ENCODE data around the gene OTUD5.
"Not testable (repeated sequence)": the region's sequence is repeated elsewhere in the genome, so short reads cannot be mapped to it uniquely, and the experiment has no call there.

The OTUD5 gene, protein sequence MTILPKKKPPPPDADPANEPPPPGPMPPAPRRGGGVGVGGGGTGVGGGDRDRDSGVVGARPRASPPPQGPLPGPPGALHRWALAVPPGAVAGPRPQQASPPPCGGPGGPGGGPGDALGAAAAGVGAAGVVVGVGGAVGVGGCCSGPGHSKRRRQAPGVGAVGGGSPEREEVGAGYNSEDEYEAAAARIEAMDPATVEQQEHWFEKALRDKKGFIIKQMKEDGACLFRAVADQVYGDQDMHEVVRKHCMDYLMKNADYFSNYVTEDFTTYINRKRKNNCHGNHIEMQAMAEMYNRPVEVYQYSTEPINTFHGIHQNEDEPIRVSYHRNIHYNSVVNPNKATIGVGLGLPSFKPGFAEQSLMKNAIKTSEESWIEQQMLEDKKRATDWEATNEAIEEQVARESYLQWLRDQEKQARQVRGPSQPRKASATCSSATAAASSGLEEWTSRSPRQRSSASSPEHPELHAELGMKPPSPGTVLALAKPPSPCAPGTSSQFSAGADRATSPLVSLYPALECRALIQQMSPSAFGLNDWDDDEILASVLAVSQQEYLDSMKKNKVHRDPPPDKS

DNA sequence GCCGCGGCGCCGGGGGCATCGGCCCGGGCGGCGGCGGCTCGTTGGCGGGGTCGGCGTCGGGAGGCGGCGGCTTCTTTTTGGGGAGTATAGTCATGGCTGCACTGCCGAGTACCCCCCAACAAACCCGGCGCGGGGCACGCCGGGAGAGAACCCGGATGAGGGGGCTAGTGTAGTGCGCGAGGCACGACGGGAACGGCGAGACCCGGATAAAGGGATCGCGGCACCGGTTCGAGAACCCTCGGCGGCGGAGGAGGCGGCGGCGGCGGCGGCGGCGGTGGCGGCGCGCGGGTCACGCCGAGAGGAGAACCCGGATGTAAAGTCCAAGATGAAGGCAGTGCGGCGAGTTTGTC, at the start of gene OTUD5:
TSS of gene OTUD5 (minus strand) at position 131 of the 350 bp plus-strand sequence. CDS start at position 94, 37 bp downstream.
- DNase-seq, result peak in 2 of 3 donors; percentile 62 to 78

DNA sequence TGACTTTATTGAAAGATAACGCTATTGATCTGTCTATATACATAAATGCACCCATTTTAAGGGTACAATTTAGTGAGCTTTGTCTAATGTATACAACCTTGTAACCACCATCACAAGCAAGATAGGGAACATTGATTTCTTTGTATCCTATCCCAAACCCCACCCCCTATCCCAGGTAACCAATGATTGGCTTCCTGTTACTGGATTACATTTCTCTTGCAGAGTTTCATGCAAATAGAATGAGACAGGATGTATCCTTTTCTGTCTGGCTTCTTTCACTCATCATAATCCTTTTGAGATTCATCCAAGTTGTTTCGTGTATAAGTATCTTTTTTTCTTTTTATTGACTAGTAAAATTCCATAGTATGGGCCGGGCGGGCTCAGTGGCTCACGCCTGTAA, 46.3 kb upstream of the OTUD5 start:
- no peak for DNase-seq

DNA sequence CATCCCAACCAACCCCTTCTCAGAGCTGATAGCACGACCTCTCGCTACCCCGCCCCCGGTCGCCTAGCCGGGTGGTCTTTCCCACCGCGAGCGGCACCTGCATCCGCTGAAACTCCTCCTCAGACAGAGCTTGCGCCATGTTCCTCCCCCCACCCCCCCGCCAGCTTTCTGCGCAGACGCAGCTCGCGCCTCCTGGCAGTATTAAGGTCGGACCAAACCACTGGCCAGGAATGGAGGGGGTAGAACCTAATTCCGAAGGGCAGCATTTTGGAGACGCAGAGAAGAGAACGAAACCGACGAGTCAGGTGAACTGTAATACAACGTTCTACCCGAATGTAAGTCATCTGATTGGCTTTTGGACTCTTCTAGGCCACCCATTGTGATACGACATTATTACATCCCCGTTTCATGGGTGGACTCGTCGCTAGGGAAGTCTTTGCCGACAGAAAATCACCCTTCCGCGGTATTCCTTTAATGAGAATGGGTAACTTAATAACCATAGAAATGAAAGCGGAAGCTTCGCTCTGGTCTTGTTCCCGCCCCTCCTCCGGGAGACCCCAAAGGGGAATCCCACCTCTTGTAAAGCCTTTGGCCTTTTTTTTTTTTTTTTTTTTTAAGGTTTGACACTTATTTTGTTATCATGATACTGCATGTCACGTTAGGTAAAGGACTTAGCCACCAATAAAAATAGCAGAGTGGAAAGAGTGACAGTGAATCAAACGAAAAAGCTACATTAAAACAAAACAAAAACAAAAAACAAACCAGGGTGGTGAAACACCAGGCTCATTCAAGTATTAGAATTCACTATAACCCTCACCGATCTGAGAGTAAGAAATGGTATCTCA, 44.9 kb upstream of the OTUD5 start, which contains the start of gene GRIPAP1:
TSS of gene GRIPAP1 (minus strand) at position 174 of the 845 bp plus-strand sequence. CDS start at position 139, 35 bp downstream.
- peak; percentile 89 to 92 (median 92) for DNase-seq

DNA sequence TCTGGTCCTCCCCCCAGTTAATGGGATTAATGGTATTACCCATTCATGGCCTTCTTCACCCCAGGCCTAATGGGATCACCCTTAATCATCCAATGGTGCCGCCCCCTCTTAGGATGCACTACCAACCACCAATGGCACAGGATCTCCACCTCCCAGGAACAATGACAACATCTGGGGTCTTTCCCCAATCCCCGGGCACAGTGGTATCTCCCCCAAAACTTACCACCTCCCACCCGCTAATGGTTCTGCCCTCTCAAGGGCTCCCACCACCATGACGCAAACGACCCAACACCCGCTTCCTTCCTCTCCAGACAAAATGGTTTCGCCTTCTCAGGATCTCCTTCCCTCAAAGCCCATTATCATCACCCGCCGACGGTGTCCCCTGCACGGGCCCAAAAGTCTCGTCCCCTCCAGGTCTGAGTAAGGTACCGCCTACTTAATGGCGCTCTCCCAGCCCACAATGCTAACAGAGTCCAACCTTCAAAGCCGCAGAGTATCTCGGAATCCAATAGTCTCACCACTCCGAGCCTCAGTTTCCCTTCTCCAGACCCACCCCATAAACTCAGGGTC, 44.2 kb upstream of the OTUD5 start:
- peak; percentile 77 to 88 (median 87) for DNase-seq

DNA sequence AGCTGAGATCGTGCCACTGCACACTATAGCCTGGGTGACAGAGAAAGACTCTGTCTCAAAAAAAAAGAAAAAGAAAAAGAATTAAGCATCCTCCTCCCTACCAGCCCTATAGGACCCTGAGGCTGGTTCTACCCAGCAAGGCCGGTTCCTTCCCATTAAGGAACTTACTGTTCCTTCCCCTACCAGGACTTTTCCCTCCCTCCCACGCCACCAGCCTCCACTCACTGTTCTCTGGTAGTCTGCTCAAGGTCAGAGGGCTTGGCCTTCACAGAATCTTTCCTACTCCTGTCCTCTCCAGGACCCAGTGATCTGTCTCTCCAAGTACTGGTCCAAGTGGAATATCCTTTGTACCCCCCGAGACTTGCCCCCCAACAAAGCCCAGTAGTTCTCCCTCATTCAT, 43.2 kb upstream of the OTUD5 start:
- peak; percentile 35 to 58 (median 36) for DNase-seq

DNA sequence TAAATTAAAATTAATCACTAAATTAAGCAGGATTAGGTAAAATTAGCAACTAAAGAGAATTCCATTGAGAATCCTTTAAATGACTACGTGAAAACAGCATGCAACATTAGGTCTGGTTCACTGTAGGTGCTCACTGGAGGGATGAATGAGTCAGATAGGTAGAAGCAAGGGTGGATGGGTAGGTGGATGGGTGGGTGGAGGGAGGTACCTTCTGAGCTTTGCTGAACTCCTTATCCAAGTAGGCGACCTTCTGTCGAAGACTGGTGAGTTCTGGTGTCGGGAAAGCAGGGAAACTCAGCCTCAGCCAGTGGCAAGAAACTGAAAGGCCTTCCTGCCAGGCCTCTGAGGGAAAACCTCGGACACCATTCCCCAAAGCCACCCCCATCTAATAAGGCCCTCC, 41.6 kb upstream of the OTUD5 start:
- DNase-seq, result no peak

DNA sequence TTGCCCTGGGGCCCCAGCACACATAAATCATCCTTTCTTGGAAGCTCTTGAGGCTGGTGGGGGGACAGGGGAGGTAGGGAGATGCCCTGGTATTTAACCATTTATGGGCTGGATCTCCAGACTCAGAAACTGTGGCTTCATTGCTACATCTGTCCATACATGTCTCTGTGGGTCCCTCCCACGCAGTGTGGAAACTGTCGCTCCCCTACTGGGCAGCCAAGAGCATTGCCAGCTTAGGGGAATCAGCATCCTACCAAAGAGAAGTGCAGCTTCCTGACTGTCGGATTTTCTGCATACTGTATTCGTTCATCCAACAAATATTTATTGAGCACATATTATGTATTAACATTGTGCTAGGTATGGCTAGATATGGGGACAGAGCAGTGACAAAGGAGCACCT, 41.0 kb upstream of the OTUD5 start:
- DNase-seq, result peak; percentile 7 to 22 (median 22)

DNA sequence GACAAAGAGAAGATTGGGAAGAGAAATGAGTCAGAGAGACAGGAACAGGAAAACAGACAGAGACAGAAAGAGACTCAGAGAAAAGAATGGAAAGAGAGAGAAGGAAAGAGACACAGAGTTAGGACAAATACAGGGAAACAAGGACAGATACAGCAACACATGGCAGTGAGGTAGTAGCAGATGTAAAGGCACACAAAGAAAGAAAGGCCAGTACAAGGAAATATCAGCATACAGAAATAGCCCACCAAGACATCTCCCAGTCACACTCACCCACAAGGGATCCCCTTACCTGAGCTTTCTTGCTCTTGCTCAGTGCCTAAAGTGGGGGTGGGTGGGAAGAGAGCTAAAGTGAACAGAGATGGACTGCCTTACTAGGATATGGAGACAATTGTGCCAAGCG, 40.5 kb upstream of the OTUD5 start:
- no peak for DNase-seq

DNA sequence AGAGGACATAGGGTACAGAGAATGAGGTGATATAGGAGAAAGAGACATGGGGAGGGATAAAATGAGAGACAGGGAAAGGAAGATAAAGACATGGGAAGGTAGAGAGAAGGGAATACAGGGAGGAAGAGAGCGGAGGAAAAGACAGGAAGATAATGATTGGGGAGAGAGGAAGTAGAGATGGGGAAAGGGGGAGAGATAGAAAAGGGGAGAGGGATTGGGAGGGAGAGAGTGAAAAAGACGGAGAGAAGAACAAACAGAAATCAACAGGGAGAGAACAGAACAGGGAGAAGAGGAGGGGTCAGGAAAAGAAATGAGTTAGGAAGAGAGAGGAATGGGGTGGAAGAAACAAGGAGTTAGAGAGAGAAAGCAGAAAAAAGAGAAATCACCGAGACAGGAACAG, 40.0 kb upstream of the OTUD5 start:
- DNase-seq, result no peak

DNA sequence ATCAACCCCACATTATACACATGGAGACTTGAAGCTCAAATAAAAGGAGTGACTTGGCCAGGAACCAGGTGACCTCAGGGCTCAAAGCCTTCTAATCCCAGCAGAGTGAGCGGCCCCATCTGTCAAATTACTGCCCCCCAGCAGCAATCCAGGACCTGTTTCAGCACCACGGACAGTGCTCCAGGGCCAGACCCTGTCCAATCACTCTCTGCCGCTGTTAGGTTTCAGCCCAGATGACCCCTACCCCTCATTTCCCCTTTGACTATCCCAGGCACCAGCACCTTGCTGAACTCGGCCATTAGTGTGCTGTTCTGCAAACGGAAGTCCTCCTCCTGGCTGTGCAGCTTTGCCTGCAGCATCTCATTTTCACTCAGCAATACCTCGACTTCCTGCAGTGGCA, 39.6 kb upstream of the OTUD5 start:
- DNase-seq, result no peak

DNA sequence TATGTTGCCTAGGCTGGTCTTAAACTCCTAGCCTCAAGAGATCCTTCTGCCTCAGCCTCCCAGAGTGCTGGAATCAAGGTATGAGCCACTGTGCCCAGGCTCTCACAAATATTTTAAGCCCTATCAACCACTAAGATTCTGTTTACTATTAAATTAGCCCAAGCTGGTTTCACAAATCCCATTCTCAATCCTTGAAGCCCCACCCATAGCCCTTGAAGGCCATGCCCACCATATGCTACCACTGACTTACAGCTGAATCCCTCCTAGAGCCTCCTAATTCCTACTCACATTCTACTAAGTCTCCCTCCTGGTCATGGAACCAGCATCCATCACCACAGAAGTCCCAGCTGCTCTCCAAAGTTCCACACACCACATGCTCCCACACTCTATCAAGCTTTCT, 34.9 kb upstream of the OTUD5 start:
- no peak for DNase-seq

DNA sequence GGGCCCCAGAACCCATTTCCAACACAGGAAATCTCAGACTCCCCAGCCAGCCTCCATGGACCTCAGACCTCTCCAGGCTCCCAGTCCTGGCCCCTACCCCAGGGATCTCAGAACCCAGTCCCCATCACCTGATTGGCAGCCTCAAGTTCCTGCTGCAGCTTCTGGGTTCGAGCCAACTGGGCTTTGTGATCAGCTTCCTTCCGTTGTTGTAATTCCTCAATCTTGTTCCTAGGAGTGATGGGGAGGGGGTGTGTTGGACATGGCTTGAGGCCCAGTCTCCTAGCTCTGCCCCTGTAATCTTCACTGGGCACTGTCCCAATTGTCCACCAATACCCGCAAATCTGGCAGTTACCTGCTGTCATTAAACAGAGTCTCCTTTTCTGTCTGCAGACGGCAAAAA, 32.1 kb upstream of the OTUD5 start:
- DNase-seq, result no peak

DNA sequence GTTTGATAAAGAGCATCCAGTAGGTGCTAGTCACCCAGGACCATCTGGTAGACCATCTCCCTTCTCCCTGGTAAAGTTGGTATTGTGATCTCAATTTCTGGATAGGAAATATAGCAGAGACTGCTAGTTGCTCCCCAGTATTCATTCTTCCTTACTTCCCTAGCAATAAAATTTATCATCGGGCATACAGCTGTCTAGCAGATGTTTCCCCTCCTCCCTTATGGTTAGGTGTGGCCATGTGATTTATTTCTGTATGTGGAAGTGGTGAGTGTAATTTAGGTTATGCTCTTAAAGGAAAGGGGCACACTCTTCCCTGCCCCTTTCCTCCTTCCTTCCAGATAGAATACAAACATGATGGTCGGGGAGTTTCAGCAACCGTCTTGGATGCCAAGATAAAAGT, 26.5 kb upstream of the OTUD5 start:
- no peak for DNase-seq

DNA sequence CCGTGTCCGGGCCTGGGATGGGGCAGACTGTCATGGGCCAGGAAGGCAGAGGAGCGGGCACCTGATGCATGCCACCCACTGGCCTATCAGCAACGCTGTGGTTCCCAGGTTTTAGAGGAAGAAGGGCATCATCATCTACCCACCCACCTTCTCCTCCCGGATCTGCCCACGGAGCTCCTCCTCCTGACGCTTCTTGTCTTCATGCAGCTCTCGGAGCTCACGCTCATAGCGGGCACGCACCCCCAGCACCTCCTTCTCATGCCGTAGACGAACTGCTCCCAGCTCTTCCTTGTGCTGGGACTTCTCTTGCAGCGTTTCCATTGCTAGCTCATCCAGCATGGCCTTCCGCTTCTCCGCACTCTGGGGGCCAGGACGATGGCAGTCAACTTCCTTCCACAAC, 25.7 kb upstream of the OTUD5 start:
- no peak for DNase-seq

DNA sequence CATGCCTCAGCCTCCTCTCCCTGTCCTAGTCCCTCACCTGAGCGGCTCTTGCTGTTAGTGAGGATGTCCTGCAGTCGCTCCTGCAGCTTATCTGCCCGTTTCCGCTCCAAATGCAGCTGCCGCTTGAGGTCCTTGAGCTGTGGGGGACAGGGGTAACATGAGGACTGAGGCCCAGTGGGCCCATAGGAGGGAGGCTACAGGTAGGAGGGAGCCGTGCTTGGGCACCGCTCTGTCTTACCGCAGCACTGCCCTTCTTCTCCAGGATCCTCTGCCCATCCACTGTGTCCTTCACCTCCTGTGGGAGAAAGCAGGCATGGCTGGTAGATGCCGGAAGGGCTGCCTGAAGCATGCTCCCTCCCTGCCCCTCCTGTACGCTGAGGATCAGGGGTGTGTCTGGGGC, 23.8 kb upstream of the OTUD5 start:
- no peak for DNase-seq

DNA sequence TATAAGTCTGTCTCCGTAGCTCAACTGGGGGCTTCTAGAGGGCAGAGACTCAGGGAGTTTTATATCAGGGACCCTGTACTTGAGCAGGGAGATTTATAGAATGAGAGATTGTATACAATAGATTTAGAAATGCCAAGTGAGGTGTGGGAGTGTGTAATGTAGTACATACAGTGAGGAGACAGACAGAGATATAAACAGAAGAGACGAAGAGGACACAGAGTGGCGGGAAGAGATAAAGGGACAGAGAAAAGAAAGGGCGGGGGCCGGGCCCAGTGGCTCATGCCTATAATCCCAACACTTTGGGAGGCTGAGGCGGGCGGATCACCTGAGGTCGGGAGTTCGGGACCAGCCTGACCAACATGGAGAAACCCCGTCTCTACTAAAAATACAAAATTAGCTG, 22.9 kb upstream of the OTUD5 start:
- DNase-seq, result not testable (repeated sequence)

DNA sequence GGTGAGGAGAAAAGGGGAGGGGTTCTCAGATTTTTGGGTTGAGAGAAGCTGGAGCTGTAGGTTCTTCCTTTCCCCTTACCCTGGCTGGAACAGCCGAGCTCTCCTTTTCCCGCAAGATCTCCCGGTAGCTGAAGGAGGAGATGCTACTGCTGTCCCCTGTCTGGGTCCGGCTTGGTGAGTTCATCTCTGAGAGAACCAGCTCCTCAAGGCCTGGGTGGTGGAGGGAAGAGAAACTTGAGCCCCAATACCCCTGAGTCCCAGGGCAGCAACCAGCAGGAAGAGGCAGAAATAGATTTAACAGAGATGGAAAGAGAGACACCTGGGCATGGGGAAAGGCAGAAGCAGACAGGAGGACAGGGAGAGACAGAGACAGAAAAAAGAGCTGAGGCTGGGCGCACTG, 20.8 kb upstream of the OTUD5 start:
- no peak for DNase-seq

DNA sequence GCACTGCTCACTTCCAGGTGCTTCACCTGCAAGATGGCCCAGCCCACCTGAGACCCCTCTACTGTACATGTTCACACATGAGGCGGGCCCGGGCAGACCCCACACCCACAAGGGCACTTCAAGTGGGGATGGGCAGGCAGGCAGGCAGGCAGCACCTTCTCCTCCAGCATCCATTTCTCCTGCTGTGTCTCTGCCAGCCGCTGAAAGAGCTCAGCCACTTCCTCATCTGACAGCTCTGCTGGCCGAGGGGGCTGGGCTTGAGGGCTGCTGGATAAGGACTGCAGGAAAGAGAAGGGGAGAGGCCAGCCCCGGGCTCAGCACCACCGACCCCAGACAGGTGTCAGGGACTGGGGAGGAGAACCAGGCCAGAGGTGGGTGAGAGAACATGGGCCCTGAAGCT, 18.7 kb upstream of the OTUD5 start:
- no peak for DNase-seq

DNA sequence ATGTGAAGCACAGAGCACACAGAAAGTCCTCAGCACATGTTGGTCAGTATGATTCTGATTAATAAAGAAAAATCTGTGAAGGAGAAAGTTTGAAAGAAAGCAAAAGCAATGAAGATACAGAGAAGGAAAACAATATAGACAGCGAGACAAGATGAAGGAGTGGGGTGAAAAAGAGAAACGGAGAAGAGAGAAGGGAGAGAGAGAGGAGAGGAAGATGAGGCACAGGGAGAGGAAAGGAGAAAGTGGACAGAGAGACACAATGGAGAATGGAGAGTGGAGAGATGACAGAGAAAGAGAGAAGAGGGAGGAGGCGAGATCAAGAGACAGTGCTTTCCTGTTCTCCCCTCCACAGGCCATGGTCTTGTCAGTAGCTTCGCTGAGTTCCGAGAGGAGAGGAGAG, 18.1 kb upstream of the OTUD5 start:
- no peak for DNase-seq

DNA sequence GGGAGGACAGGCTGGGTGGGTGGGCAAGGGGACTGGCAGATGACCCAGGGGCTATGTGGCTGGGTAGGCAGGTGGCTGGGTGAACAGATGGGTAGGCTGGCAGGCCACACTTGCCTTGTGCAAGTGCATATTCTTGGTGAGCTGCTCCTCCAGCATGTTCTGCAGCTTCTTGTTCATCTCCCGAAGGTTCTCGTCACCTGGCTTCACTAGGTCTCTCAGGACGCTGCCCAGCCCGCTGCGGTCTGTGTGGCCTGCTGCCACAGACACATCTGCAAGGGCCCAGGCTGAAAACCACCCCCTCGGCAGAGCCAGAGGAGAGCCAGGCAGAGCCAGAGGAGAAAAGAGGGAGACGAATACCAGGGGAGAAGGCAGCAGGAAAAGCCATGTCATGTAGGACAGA, 17.6 kb upstream of the OTUD5 start:
- no peak for DNase-seq

DNA sequence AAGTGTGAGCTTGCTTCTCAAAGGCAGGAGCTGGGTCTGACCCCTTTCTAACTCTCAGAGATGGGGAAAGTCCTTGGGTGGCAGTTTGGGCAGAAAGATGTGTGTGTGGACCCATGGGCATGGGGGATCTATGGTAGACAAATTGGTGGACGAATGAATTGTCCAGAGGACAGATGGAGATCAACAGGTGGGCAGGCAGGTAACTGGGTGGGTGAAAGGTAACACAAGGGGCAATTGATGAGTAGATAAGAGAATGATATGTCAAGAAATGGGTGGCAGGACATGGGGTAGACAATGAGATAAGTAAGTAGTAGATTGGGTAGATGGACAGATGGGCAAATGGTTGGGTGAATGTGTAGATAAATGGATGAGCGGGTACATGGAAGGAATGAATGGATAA, 17.2 kb upstream of the OTUD5 start:
- DNase-seq, result no peak

DNA sequence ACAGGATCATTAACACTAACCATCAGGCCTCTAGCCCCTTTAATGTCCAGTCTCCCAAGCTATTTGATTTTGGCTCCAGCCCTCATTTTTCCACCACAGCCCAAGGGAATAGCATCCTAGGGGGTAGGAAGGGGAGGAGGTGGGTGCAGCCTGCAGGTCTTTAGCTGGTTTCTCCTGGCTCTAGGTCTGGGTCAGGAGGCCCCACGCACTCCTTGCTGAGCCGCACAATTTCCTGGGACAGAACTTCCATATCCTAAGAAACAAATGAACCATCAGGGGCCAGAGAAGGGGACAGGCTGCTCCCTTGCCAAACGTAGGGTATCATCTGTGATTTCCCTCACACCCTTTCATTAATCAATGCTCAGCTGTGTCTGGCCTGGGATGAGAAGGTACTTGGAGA, 16.6 kb upstream of the OTUD5 start:
- no peak for DNase-seq
